Measurements from ENCODE around the gene CDKAL1.
"Not testable (repeated sequence)": the region's sequence is repeated elsewhere in the genome, so short reads cannot be mapped to it uniquely, and the experiment has no call there.

The CDKAL1 gene

DNA sequence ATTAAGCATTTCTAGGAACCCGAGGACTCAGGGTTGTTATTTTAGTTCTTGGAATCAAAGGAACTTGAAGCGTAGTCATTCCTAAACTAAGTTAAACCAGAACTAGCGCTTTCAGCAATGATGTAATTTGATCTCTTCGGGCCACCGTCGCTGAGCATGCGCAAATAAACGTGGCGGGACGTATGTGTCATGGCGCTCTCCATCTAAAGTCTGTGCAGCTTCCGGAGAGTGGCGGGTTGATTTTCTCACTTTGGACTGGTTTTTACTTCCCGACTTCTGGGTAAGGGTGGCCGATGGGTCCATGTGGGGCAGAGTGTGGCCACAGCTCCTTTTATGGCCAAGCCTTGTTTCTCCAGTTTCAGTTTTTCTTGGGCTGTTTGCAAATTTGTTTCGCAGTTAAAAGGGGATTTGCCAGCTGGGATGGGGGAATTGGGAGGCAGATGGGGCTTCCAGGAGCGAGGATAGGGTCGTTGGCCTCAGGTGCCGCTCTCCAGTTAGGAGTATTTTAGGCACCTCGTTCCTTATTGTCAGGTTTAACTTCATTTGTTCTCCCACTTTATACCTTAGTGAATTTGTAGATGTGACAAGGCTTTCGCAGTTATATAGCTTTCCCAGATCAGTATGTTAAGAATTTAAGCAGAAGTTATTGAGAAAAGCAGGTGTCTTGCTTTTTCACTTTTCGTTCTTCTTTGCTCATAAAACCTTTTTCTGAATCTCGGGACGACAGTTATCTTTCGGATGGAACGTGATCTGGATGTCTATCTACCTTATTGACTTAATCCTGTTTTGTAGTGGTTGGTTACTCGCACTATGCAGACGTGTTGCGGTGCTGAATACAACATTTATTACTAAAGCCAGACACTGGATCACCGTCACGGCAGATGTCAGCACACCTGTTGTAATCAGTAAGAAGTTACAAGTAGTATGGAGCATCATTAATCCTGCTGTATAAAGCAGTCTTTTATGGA, at the start of gene CDKAL1:
CDKAL1 (plus strand) TSS at position 163 of the 968 bp plus-strand sequence. CDS start 11,894 bp downstream, outside the sequence.
- DNase-seq (ENCODE audit: low spot score), result peak; percentile 84

DNA sequence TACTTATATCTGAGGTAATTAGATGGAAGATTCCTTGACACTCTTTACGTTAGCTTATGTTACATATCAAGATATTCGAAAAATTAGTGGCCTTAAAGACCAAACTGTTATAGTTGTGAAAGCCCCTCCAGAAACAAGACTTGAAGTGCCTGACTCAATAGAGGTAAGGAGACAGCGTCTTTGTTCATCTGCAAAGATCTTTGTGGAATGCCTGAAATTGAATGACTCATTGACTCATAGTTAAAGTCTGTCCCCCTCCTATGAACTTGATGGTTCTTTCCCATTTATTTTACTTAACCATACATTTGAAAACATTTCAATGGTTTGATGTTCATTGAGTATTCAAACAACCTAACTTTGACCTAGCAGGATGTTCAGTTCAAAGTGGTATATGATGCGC, 47.6 kb upstream of the CDKAL1 start:
- no peak for DNase-seq (ENCODE audit: low spot score)

DNA sequence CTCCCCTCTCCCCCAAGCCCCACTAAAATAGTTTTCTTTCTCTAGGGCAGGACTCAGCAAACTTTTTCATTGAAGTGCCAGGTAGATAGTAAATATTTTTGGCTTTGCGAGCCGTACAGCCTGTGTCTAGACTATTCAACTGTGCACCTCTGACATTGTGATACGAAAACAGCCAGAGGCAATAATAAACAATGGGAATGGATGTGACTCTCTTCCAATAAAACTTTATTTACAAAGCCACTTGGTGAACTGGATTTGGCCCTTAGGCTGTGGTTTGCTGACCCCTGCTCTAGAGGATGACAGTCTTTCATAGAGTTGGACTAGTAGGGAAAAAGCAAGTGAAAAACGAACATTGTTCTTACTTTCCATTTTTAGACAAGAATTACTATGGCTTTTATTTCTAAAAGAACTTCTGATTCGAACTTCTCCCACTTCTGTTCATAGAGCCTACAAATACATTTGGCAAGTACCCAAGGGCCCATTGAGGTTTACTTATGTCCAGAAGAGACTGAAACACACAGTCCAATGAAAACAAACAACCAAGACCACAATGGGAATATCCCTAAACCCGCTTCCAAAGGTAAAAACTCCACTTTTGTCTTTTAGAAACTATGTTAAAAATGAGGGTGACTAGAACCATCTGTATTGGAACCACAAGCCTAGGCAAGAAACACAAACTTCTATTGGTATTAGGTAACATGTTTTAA, 46.4 kb upstream of the CDKAL1 start:
- DNase-seq (ENCODE audit: low spot score), result no peak

DNA sequence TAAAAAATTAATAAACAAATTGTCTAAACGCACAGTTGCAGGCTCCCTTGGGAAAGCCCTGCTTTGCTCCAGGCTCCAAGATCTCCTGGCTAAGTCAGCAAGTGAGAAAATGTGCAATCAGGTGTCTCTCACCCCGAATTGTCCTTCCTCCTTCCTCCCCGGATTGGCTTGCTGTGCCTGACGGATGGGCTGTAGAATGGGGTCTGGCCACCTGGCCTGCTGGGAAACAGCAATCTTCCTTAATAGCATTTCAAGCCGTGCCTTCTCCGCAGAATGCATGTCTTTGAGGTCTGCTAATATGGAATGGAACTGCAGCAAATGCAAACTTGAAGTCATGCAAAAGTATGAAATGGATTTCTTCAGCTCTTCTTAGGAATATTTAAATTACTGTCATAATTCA, 43.7 kb upstream of the CDKAL1 start:
- DNase-seq (ENCODE audit: low spot score), result no peak

DNA sequence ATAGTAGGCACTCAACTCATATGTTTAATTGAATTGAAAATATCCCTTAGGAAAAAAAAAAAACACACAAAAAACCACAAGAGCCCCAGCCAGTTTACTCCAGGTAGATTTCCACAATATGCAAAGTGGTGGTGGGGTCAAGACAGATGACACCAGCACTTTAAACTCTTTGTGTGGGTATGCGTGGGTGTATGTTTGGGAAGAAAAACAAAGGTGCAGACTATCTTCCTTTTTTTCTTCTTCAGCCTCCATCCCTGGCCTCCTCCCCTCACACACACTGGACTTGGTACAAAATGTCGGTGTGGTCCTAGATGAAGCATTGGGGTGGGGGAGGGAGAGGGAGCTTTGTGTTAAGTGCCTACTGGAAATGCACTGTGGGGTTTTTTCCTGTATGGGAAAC, 42.2 kb upstream of the CDKAL1 start:
- DNase-seq (ENCODE audit: low spot score), result no peak

DNA sequence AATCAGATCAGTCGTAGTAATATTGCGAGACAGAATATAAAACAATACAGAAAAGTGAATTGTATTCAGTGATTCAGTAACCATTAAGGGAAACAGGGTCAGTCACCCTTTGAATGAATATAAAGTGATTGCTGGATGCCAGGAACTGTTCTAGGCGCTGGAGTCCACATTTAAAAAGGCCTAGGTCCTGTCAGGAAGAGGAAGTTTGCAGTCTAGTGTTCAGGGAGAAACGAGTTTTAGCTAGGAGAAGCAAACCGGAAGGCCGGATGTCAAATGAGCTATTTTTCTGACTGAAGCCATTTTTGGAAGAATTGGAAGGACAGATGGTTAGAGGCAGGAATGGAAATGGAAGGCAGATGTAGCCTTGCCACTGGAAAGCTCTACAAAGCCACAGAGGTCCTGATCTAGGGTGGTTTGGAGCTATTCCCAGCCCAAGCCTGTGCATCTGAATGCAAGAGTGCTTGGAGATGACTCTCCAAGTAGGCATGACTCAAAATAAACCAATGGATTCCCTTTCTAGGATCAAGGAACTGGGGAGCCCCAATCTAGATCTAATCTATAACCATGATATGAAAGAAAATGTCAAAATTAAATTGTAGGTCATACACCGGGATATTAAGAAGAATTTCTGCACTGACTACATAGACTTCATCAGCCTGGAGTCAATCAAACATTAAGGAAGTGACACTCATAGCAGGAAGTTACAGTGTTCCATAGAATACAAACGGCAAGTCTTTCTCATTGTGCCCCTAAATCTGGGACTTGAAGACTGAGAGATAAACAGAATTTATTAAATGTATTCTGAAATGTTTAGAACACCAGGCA, 36.8 kb upstream of the CDKAL1 start:
- no peak for DNase-seq (ENCODE audit: low spot score)

DNA sequence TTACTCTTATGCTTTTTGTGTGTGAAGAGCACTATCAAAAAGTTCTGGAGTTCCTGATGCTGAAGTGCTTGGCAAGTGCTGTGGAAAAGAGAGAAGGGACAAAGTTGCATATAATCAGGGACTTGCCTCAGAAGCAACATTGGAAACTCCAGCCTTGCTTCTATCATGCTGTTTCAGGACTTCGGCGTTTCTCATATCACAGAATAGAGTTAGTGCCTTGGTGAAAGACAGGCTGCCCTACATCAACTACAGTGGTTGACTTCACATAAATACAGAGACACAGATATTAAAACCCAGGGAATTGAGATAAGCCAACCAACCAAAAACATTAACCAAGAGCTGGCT, 36.2 kb upstream of the CDKAL1 start:
- DNase-seq (ENCODE audit: low spot score), result no peak

DNA sequence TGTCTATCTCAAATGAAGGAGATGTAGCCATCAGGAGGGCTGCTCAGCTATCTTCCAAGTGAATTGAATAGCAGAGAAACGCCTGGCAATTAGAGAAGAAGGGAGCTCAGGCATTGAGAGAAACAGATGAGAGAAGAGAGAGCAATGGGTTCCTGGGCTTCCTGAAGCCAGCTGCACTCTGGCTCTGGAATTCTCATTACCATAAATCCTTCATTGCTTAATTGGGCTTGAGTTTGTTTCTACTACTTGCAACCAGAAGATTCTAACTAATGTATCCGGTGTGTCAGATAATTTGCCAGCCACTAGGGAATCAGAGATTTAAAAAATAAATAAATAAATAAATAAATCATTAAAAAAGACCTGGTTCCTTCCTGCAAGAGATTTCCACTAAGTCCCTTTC, 25.0 kb upstream of the CDKAL1 start:
- DNase-seq (ENCODE audit: low spot score), result no peak

DNA sequence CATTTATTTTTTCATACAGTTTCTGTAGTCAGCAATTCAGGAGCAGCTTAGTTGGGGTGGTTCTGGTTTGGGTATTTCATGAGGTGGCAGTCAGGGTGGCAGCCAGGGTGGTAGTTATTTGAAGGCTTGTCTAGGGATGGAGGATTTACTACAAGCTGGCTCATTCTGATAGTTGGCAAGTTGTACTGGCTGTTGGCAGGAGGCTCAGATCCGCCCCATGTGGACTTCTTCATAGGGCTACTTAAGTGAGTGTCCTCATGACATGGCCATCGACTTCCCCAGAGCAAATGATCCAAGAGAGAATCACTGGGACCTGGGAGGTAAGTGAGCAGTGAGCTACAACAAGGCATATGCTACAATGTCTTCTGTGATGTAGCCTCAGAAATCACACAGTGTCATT, 22.4 kb upstream of the CDKAL1 start:
- DNase-seq (ENCODE audit: low spot score), result no peak

DNA sequence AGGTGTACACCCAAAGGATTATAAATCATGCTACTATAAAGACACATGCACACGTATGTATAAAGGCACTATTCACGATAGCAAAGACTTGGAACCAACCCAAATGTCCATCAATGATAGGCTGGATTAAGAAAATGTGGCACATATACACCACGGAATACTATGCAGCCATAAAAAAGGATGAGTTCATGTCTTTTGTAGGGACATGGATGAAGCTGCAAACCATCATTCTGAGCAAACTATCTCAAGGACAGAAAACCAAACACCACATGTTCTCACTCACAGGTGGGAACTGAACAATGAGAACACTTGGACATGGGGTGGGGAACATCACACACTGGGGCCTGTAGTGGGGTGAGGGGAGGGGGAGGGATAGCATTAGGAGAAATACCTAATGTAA, 9.0 kb upstream of the CDKAL1 start:
- DNase-seq (ENCODE audit: low spot score), result not testable (repeated sequence)

DNA sequence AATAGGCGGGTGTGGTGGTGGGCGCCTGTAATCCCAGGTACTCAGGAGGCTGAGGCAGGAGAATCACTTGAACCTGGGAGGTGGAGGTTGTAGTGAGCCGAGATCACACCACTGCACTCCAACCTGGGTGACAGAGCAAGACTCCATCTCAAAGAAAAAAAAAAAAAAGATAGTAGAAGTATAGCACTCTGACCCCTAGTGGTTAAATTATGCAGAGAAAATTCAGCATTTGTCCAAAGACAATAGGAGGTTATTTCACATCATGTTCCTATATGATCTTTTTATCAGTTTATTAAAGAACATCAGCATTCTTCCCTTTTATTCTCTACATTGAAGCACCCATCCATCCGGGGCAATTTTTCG, 5.2 kb upstream of the CDKAL1 start:
- DNase-seq (ENCODE audit: low spot score), result peak; percentile 44

DNA sequence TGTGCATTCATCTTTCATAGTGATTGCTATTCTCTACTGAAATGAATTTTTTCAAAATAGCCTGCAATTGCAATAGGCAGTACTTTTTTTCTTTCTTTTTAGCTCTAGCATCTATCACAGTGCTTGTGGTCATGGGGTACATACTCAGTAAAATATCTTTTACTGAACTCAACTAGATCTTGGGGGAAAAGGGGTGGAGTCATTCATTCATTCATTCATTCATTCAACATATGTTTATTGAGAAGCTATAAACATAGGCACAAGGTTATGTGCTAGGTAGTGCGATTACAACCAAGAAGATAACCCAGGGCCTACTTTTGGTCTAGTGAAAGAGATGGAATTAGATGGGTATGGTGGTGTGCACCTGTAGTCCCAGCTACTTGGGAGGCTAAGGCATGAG, 1.4 kb upstream of the CDKAL1 start:
- DNase-seq (ENCODE audit: low spot score), result no peak

DNA sequence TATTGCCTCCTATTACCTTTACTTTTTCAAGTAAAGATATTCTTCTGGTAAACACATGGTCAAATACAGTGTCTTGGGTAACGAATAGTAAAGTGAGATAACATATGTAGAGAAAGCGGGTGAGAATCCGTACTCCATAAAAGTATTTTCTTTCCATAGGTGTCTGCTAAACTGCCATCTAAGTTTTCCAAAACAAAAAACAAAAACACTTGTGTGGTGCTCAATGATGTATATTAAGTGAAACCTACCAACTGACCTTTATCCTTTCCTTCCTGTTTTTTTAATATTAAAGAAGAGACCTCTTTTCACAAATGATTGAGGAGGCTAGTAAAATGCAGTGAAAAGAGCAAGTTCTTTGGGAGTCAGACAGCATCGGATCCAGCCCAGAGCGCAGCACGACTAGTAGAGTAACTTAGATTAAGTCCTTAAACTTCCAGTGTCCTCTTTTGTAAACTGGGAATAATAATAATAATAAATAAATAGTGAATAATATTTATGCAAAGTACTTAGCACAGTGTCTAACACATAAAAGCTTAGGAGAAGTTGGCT, 437 bp upstream of the CDKAL1 start:
- no peak for DNase-seq (ENCODE audit: low spot score)

DNA sequence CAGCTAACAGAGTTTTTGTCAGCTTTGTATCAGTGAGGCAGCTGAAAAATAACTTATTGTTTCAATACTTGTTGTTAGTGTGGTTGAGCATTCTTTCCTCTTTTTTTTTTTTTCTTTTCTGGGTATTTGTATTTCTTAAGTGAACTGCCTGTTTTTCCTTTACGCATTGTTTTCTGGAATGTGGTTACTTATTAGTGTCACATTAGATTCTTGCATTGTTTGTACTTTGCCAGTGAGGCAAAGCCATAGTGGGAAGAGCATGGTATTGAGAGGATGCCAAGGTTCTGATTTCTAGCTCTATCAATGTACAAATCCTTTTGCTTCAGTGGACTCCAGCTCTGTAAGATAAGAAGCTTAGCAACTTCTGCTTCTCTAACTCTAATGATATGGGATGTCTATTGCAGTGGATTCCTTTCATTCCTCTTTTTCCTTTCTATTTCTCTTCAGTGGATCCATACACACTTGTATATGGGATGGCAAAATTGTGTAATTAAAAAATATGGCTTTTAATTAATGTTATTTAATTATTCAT, 3.9 kb downstream of the CDKAL1 start:
- DNase-seq (ENCODE audit: low spot score), result no peak

DNA sequence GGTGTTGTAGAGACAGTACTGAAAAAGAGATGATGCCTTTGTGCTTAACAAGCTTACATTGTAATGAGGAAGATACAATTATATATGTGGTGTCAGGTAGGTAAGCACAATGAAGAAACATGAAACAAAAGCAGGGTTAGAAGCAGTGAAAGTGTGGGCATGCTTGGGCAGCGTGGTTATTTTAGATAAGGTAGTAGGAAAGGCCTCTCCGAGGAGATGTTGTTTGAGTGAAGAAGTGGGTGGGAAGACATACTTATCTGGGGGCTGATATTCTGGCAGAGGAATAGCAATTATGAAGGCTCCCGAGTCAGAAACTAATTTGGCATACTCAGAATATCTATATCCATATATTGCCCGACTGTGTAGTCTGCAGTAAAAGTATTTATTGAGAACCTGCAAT, 4.7 kb downstream of the CDKAL1 start:
- no peak for DNase-seq (ENCODE audit: low spot score)

DNA sequence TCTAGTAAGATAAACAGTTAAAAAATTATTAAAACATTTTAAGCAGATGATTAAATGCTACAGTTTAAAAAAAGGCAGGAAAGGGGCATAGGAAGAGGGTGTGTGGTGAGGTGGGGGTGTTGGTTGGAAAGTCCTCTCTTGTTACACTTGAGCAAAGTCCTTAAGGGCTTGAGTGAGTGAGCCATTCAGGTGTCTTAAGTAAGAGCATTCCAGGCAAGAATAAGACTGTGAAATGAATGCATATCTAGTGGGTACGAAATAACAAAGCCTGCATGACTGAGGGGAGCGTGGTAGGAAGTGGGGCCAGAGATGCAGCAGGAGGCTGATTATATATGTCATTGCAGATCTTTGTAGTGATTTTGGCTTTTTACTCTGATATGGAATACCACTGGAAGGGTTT, 5.1 kb downstream of the CDKAL1 start:
- no peak for DNase-seq (ENCODE audit: low spot score)

DNA sequence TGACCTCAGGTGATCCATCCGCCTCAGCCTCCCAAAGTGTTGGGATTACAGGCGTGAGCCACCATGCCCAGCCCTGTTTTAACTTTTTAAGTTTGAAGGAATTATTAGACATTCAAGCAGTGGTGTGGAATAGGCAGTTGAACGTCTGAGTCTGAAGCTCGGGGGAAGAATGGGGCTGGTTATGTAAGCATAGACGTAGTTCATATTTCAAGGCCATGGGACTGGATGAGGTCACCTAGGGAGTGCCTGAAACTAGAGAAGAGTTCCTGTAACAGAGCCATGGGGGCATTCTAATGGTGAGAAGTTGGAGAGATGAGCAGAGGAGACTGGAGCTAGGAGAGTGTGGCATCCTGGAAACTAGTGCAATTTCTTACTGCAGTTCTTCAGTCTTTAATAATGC, 6.4 kb downstream of the CDKAL1 start:
- DNase-seq (ENCODE audit: low spot score), result no peak

DNA sequence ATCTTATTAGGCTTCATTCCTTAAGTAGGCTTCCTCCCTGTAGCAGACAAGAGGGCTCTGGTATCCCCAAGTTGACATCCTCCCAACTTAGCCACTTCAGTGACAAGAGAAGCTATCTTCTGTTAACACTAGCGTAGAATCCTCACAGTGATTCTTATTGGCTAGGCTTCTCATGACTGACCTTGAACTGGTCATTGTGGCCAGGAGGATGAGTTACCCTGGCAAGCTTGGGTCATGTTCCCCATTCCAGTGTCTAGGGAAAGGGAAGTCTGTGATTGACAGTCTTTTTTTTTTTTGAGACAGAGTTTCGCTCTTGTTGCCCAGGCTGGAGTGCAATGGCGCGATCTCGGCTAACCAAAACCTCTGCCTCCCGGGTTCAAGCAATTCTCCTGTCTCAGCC, 7.1 kb downstream of the CDKAL1 start:
- DNase-seq (ENCODE audit: low spot score), result no peak

DNA sequence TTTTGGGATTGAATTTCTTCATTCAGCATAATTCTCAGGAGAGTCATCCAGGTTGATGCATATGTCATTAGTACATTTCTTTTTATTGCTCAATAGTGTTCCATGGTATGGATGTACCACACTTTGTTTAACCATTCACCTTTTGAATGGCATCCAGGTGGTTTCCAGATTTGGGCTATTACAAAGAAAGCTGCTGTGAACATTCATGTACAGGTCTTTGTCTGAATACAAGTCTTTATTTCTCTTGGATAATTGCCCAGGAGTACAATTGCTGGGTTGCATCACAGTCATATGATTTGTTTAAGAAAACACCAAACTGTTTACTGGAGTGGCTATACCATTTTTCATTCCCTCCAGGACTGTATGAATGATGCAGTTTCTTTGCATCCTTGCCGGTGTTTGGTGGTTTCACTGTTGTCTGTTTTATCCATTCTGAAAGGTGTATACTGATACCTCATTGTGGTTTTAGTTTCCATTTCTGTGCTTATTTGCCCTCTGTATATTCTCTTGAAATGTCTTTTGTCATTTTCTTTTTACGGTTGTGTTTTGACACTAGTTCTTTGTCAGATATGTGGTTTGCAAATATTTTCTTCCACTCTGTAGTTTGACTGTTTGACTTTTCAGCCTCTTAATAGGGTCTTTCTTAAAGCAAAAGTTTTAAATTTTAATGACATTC, 8.8 kb downstream of the CDKAL1 start:
- peak; percentile 2 for DNase-seq (ENCODE audit: low spot score)

DNA sequence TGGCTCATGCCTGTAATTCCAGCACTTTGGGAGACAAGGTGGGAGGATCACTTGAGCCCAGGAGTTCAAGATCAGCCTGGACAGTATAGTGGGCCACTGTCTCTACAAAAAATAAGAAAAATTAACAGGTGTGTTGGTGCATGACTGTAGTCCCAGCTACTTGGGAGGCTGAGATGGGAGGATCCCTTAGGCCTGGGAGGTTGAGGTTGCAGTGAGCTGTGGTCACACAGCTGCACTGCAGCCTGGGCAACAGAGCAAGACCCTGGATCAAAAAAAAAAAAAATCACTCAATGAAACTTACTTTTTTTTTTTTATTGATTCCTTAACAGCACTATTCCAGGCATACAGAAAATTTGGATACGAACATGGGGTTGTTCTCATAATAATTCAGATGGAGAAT, 14.0 kb downstream of the CDKAL1 start:
- no peak for DNase-seq (ENCODE audit: low spot score)

DNA sequence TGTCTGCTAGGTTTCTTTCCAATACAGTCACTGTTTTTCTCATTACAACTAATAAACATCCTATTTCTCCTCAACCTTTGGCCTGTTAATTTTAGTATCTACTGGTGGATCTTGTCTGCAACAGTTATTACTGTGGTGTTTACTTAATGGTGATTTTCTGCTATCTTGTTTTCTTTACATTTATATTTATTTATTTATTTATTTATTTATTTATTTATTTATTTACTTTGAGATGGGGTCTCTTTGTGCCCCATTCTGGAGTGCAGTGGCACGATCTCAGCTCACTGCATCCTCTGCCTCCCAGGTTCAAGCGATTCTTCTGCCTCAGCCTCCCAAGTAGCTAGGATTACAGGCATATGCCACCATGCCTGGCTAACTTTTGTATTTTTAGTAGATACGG, 15.1 kb downstream of the CDKAL1 start:
- DNase-seq (ENCODE audit: low spot score), result not testable (repeated sequence)

DNA sequence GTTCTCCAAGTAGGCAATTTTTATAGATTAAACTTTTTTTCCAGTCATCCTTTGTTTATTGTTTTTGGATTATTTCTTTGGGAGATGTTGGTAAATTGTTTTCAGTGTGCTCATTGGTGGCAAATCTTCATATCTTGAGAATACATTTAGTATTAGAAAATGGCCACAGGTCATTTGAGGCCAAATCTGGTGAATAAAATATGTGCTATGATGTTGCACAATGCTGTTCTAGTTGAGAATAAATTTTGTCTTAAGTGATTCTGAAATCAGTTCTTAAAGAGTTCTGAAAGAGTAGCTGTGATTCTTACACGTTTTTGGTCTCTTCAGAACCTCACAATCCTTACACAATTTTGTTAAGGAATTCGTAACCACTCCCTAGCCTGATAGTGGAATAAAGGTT, 20.1 kb downstream of the CDKAL1 start:
- DNase-seq (ENCODE audit: low spot score), result no peak
